Measurements from ENCODE around the gene TMCO6.

Gene TMCO6

DNA sequence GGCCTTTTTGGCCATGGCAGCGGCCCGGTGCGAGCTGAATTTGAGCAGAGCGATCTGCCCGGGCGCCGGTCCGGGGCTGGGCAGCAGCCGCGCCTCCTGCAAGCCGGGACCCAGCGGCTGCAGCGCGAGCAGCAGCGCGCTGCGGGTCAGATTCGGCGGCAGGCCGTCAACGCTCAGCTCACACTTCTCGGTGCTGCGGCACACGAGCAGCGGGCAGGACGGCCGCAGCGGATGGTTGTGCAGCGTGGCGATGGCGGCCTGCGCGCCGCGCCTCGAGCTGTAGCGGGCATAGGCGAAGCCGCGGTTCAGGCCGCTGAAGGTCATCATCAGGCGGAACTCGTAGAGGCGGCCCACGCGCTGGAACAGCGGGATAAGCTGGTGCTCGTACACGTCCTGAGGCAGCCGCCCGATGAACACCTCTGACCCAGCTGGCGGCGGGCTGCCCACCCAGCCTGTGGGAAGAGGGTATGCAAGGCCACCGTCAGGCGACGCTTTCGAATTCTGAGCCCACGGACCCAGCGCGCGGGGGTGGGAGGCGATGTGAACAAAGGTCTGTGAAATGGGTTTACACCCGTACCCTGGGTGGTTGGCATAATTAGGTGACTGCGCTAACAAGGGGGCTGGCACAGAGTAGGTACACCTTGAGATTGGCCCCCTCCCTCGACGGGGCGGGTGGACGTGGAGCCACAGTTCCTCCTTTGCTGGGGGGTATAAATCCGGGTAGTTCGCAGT, 33.4 kb downstream of the TMCO6 start:
- no peak for DNase-seq (ENCODE audit: low read depth in 2 of 2)

DNA sequence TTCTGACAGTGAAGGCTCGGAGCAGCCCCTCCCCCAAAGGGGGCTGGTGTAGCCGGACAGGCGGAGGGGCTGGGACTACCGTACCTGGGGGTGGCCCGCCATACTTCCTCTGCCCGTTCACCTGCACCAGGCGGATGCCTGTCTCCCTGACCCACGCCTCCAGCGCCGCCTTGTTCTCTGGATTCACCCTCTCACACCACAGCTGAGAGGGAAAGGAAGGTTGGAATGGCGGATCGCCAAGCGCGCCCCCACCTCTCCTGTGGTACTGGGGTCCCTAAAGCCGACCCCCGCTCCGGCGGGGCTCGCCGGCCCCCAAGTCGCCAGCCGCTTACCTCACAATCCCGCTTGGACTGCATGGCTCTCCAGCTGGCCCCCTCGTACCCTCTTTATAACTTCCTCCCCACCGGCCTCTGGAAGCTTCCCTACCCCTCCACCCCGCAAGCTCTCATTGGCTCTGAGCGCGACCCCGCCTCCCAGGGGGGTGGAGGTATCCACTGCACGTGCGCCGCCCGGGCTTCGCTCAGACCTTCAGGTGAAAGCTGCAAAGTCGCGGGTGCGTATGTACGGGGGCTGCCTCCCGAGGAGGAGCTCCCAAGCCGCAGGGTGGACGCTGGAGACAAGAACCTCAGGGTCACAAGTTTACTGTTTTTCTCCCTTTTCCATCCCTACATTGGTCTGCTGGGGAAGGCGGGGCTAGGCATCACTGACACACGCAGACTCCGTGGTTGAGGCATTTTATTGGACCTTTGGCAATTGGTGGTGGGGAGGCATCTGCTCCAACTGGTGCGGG, 34.1 kb downstream of the TMCO6 start, which contains the start of gene DND1:
TSS of gene DND1 (minus strand) at position 390 of the 790 bp plus-strand sequence. CDS start at position 356, 34 bp downstream.
- no peak for DNase-seq (ENCODE audit: low read depth in 2 of 2)

DNA sequence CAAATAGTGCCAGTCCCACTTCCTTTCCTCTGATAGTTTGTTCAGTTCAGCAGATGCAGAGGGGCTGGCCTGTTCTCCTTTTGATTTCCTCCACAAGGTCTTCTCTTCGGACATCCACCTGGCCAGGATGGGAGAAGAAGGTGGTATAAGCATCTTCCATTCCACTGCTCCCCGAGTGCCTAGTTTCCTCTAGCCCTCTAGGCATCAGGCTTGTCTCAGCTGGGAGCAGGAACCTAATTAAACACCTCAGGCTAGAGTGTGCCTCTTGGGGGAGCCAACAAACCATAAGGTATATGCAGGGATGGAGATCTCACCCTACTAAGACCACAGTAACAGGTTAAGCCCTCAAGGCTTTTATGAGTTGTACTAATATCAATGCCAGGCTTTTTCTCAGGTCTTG, 35.0 kb downstream of the TMCO6 start:
- DNase-seq (ENCODE audit: low read depth in 2 of 2) = no peak

DNA sequence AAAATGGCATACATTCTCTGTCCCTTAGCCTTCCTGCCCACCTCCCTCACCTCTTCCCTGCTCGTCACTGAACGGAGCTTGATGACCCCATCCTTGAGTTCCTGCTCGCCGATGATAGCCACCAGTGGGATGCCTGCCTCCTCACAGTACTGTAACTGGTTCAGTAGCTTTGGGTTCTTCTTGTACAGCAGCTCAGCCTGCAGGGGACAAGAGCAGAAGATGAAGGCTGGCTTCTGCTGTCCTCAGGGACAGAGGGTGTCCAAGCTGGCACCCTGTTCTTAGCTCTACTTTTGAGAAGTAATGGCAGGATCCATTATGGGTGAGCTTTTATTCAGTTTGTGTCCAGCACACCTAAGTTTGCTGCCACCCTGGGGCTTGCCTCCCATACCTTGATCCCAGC, 35.4 kb downstream of the TMCO6 start:
- DNase-seq (ENCODE audit: low read depth in 2 of 2) = no peak

DNA sequence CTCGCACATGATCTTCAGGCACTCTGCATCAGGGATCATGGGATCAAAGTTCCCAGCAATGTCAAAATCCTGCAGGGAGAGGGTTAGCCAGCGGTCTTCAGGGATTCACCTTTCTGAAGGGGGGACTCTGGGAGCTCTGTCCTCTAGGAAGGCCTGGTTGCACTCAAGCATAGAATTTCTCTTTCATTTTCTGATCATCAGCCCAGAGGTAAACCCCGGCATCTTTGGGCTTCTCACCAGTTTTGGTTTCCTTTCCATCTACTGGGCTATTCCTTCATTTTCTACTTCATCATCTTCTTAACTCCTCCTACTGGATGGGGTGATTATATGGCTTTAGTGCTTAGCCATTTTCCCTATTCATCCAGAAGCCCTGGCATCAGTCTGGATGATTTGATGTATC, 38.7 kb downstream of the TMCO6 start:
- no peak for DNase-seq (ENCODE audit: low read depth in 2 of 2)

DNA sequence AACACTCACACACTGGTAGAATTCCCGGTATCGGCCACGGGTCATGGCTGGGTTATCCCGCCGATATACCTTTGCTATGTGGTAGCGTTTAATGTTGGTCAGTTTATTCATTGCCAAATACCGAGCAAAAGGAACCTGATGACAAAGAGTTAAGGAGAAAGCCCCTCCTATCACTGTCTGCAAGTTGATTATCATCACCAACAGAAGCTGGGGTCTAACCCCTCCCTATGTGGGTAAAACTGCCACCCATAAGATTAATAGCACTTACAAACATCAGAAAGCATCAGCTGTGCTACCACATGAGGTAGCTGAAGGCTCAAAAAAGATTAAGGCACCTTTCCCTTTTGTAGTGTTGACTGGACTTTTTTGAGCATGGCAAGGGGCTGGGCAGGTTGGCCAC, 39.7 kb downstream of the TMCO6 start:
- no peak for DNase-seq (ENCODE audit: low read depth in 2 of 2)

DNA sequence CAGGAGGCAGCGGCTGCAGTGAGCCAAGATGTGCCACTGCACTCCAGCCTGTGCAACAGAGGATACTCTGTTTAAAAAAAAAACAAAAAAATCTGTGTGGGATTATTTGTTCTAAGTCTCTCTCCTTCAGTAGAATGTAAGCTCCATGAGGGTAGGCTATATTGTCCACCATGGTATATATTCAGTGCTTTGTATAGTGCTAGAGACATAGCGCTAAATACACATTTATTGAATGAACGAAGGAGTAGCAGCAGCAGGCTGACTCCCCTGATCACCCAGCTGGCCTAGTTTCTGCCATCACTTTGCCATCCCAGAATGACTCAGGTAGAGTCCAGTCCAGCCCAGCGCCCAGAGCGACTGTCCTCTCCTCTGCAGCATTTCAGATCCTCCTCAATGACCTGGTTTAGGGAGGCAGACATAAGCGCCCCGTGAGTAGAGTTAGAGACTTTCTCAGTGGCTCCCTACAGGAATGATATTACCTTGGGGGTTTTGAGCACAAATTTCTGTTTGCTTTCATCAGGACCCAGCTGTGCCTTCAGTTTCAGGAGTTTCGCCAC, 51.2 kb downstream of the TMCO6 start:
- no peak for DNase-seq (ENCODE audit: low read depth in 2 of 2)

DNA sequence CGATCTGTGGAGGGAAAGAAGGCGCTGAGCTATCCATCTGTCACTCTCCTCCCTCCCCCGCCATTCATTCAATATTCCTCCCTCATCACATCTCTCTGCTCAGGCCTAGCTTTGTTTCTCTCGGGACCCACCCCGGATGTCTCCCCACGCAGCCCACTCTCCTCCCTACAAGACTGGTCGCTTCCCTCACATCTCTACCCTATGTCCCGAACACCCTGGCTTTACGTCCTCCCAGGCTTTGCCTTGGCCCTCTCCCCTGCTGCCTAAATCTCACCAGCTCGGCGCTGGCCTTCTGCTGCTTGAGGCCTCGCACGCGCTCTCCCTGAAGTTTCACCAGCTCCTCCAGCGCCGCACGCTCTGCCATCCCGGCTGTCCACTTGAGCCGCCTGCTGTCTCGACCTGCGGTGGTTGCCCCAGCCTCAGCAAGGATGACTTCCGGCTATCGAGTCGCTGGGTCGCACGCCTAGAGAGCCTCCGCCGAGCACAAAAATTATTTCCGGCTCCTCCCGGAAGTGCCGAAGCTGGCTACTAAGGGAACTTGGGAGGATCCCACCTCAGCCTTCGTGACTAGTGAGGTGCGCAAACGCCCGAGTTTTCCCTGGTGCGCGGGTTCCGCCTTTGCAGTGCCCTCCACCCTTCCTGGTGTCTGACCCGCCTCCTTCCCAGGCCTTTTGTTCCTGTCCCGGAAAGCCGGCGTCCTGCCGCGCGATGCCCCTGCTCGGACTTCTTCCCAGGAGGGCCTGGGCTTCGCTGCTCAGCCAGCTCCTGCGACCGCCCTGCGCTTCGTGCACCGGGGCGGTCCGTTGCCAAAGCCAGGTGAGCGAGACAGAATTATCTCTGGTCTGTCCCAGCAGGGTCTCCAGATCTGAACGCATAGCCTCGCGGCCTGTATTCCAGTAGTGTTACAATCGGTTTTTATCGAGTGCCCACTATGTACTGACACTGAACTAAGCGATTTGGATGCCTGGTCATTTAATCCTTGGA, 52.0 kb downstream of the TMCO6 start, which contains the start of the genes HARS1 and HARS2:
TSS of gene HARS1 (minus strand) at position 430 of the 984 bp plus-strand sequence. CDS start at position 364, 66 bp downstream.
TSS of gene HARS2 (plus strand) at position 515 of the 984 bp plus-strand sequence. CDS start at position 709, 194 bp downstream.
- DNase-seq (ENCODE audit: low read depth in 2 of 2) = peak; percentile 58 to 67

DNA sequence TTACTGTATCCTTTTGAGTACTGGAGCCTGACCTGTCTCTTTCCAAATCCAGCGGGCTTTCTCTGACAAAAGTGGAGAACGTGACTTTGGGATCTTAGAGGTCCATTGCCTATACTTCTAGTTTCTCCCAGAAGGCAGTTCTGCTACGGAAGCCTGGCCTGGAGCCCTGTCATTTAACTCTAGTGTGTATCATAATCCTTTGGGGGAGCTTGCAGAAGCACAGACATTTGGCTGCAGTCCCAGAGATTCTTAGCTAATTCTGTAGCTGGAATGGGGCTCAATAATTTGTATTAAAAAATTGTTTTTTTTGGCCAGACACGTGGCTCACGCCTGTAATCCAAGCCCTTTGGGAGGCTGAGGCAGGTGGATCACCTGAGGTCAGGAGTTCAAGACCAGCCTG, 55.0 kb downstream of the TMCO6 start:
- DNase-seq (ENCODE audit: low read depth in 2 of 2) = no peak
